DOHH2 (cell line): ENCODE measurements around the gene ZBTB4.

Source experiments
- H3F3A ChIP-seq: fragments of 200-600 bp; sonication (generic), shearing (Covaris generic); 2 replicates; pipeline ENCODE4 v1.6.0; 2016; ENCODE audit warnings: antibody characterized with exemption, mild to moderate bottlenecking; ENCODE audit not compliant: control insufficient read depth, insufficient read depth
- H3K27ac ChIP-seq: fragments of 200-600 bp; sonication (generic); 2 replicates; pipeline ENCODE4 v1.5.1; 2014; ENCODE audit warnings: low read depth, mild to moderate bottlenecking, low read length, moderate library complexity
- H3K27me3 ChIP-seq: fragments of 200-600 bp; sonication (generic); 2 replicates; pipeline ENCODE4 v1.6.1; 2014; ENCODE audit warnings: mild to moderate bottlenecking, low read length, mixed read lengths; ENCODE audit not compliant: control insufficient read depth
- H3K36me3 ChIP-seq: fragments of 200-600 bp; sonication (generic); 2 replicates; pipeline ENCODE4 v1.6.1; 2014; ENCODE audit warnings: mild to moderate bottlenecking, low read length, moderate library complexity, mixed read lengths; ENCODE audit not compliant: control insufficient read depth
- H3K4me1 ChIP-seq: fragments of 200-600 bp; sonication (generic); 2 replicates; pipeline ENCODE4 v1.6.1; 2014; ENCODE audit warnings: mild to moderate bottlenecking, low read length, mixed read lengths; ENCODE audit not compliant: control insufficient read depth
- H3K4me2 ChIP-seq: fragments of 200-600 bp; sonication (generic); 2 replicates; pipeline ENCODE4 v1.6.0; 2014; ENCODE audit warnings: mild to moderate bottlenecking, low read length, moderate library complexity
- H3K4me3 ChIP-seq: fragments of 200-600 bp; sonication (generic); 2 replicates; pipeline ENCODE4 v1.5.1; 2014; ENCODE audit warnings: mild to moderate bottlenecking, low read length, mixed read lengths
- H3K79me2 ChIP-seq: fragments of 200-600 bp; sonication (generic); 2 replicates; pipeline ENCODE4 v1.6.1; 2014; ENCODE audit warnings: mild to moderate bottlenecking, low read length, mixed read lengths; ENCODE audit not compliant: control insufficient read depth
- H3K9me2 ChIP-seq: fragments of 200-600 bp; sonication (generic); replicated peaks from 2 replicates; pipeline ENCODE4 v1.6.1; 2014; ENCODE audit warnings: mild to moderate bottlenecking, low read length, mixed read lengths; ENCODE audit not compliant: control insufficient read depth
- H3K9me3 ChIP-seq: fragments of 200-600 bp; sonication (generic); 2 replicates; pipeline ENCODE4 v1.6.1; 2014; ENCODE audit warnings: antibody characterized with exemption, low read length, mixed read lengths; ENCODE audit not compliant: control insufficient read depth, insufficient read depth
- H4K20me1 ChIP-seq: fragments of 200-600 bp; sonication (generic); 2 replicates; pipeline ENCODE4 v1.6.0; 2014; ENCODE audit warnings: low read depth, mild to moderate bottlenecking, antibody characterized with exemption, low read length, moderate library complexity; ENCODE audit not compliant: control insufficient read depth, insufficient read depth
- CTCF ChIP-seq: fragments of 200-600 bp; sonication (generic); IDR thresholded peaks from one replicate; pipeline ENCODE4 v1.5.1; 2014; ENCODE audit warnings: antibody characterized with exemption, mild to moderate bottlenecking, low read depth, low read length; ENCODE audit not compliant: poor library complexity, severe bottlenecking
- EZH2phosphoT487 ChIP-seq: fragments of 200-600 bp; sonication (generic); IDR thresholded peaks from 2 replicates; pipeline ENCODE4 v1.6.1; 2017; ENCODE audit warnings: borderline replicate concordance, mild to moderate bottlenecking, antibody characterized with exemption, low read length, moderate library complexity, mixed read lengths

Gene ZBTB4

GRCh38 chr17:7443499-7444485 is 35.6 kb downstream of the ZBTB4 start:
- Histone ChIP-seq H3K79me2 (no peaks in the 10 kb centered on the region), H3K27ac (no peak overlapping the region), H3K9me3 (no peaks in the 10 kb centered on the region), H3K36me3 (no peaks in the 10 kb centered on the region), H3K27me3 (peaks cover 64% of the 10 kb centered on the region), H3F3A (no peaks in the 10 kb centered on the region), H3K4me1 (peaks cover 35% of the 10 kb centered on the region), H3K9me2 (no peaks in the 10 kb centered on the region), H3K4me3 (no peak overlapping the region), H3K4me2 (no peak overlapping the region), H4K20me1 (peaks cover 2% of the 10 kb centered on the region; the same call in 1 of the 2 replicates)
- TF ChIP-seq CTCF, result no peak
- no peak for TF ChIP-seq EZH2phosphoT487

GRCh38 chr17:7442142-7442541 is 37.3 kb downstream of the ZBTB4 start:
- no peak for TF ChIP-seq CTCF
- no peak for TF ChIP-seq EZH2phosphoT487
- H3K4me1 ChIP-seq, result peaks cover 51% of the 10 kb centered on the region
- H3K79me2 ChIP-seq, result no peaks in the 10 kb centered on the region
- no peaks in the 10 kb centered on the region for H3K9me2 ChIP-seq
- H4K20me1 ChIP-seq, result peaks cover 5% of the 10 kb centered on the region; the same call in 1 of the 2 replicates
- no peak overlapping the region for H3K27ac ChIP-seq
- H3K9me3 ChIP-seq, result no peaks in the 10 kb centered on the region
- H3F3A ChIP-seq, result no peaks in the 10 kb centered on the region
- no peak overlapping the region for H3K4me3 ChIP-seq
- H3K36me3 ChIP-seq, result no peaks in the 10 kb centered on the region
- peaks cover 67% of the 10 kb centered on the region for H3K27me3 ChIP-seq
- no peak overlapping the region for H3K4me2 ChIP-seq

- Histone ChIP-seq H3K79me2 (peaks cover 6% of the 10 kb centered on the region), H3K27ac (no peak overlapping the region), H3K9me2 (no peaks in the 10 kb centered on the region), H3K4me2 (peak overlapping the region; percentile 94; the same call in 1 of the 2 replicates), H4K20me1 (peaks cover 5% of the 10 kb centered on the region; the same call in 1 of the 2 replicates), H3F3A (no peaks in the 10 kb centered on the region), H3K9me3 (no peaks in the 10 kb centered on the region), H3K4me3 (peak overlapping the region; percentile 68; the same call in 1 of the 2 replicates), H3K4me1 (peaks cover 59% of the 10 kb centered on the region), H3K36me3 (no peaks in the 10 kb centered on the region), H3K27me3 (peaks cover 63% of the 10 kb centered on the region)
- TF ChIP-seq EZH2phosphoT487, result no peak
- TF ChIP-seq CTCF, result no peak
These were observed 38.2 kb downstream of the ZBTB4 start for GRCh38 chr17:7441266-7441665.
